K562 (cell line): ENCODE measurements around the gene CDH16. TPM values are rescaled to one million over a fixed set of nuclear protein-coding genes. Genes with fewer than 3 reads are reported as not detected.

Source experiments
- ATAC-seq: fragments of 200-7000 bp; cut with Tn5 transposase; 3 replicates; pipeline ENCODE4 v1.9.1; 2020; ENCODE audit warnings: moderate library complexity
- BruUV-seq: library from RNA; stranded (reverse); fragments of 400-500 nt; replicated peaks from 2 replicates; lab custom pipeline; 2021; lab: Mats Ljungman, UMichigan
- CTCF ChIA-PET: fragments of 300-600 bp; formaldehyde crosslinking; extraction: SDS; loops from one replicate; lab custom pipeline; 2021; ENCODE audit warnings: low intra/inter-chr PET ratio; lab: Yijun Ruan, JAX
- POLR2A ChIA-PET: fragments of 300-600, 350-650 bp; sonication (Branson Sonifier 250); formaldehyde crosslinking; extraction: SDS; loops from one replicate; lab custom pipeline; 2021; ENCODE audit warnings: antibody characterized with exemption, inconsistent platforms; lab: Yijun Ruan, JAX
- DNase-seq, 4 experiments: peaks; one replicate each; pipeline versions ENCODE4 v3.0.0 to v3.0.0-alpha.2; 2011 to 2018; ENCODE audit warnings: low spot score in 3 of 4, mixed read lengths in 3 of 4; ENCODE audit errors: extremely low read depth in 1 of 4
- FAIRE-seq: peaks from 2 replicates; lab custom pipeline; 2011; peaks lifted over from hg19 to GRCh38; lab: Jason Lieb, UNC
- H2AFZ ChIP-seq: 2 replicates; pipeline ENCODE4 v1.6.0; 2011; ENCODE audit warnings: low read depth, low read length, control low read depth, inconsistent platforms
- H3K27ac ChIP-seq: fragments of 200-600 bp; 3 replicates; pipeline ENCODE4 v1.8.0; 2011; ENCODE audit warnings: low read depth, mild to moderate bottlenecking, control low read depth, inconsistent platforms, low read length, moderate library complexity, mixed read lengths; ENCODE audit errors: extremely low read depth
- H3K27me3 ChIP-seq, 2 experiments: fragments of 300-600 bp in 1 of 2; 2 replicates in 1 of 2; 3 replicates in 1 of 2; pipeline versions ENCODE4 v1.6.0 to v1.8.0; 2011; ENCODE audit warnings: inconsistent platforms in 2 of 2, low read length in 2 of 2, mild to moderate bottlenecking in 1 of 2, mixed read lengths in 1 of 2, moderate library complexity in 1 of 2; ENCODE audit not compliant: control insufficient read depth in 2 of 2, insufficient read depth in 2 of 2
- H3K36me3 ChIP-seq: fragments of 300-600 bp; 3 replicates; pipeline ENCODE4 v1.8.0; 2011; ENCODE audit warnings: mild to moderate bottlenecking, low read length, inconsistent platforms; ENCODE audit not compliant: control insufficient read depth, insufficient read depth
- H3K4me1 ChIP-seq, 2 experiments: fragments of 200-600 bp in 1 of 2; replicated peaks in 1 of 2; 2 replicates in 1 of 2; 3 replicates in 1 of 2; pipeline versions ENCODE4 v1.5.1 to v1.8.0; 2011; ENCODE audit warnings: inconsistent platforms in 2 of 2, low read length in 2 of 2, mild to moderate bottlenecking in 1 of 2, mixed read lengths in 1 of 2, moderate library complexity in 1 of 2; ENCODE audit not compliant: control insufficient read depth in 2 of 2, insufficient read depth in 2 of 2
- H3K4me2 ChIP-seq: 2 replicates; pipeline ENCODE4 v1.6.1; 2011; ENCODE audit warnings: low read length, control low read depth, inconsistent platforms, mixed read lengths; ENCODE audit not compliant: insufficient read depth
- H3K4me3 ChIP-seq: fragments of 200-600 bp; sonication (generic), shearing (Covaris generic); 2 replicates; pipeline ENCODE4 v1.5.1; 2016; ENCODE audit warnings: control low read depth, inconsistent platforms
- H3K79me2 ChIP-seq: fragments of 200-600 bp; 3 replicates; pipeline ENCODE4 v1.8.0; 2011; ENCODE audit warnings: low read length, inconsistent platforms; ENCODE audit not compliant: control insufficient read depth, insufficient read depth
- H3K9ac ChIP-seq, 2 experiments: 2 replicates each; pipeline versions ENCODE4 v1.6.0 to v1.6.1; 2011; ENCODE audit warnings: low read depth in 2 of 2, low read length in 2 of 2, control low read depth in 1 of 2, inconsistent platforms in 1 of 2, mild to moderate bottlenecking in 1 of 2, mixed read lengths in 1 of 2; ENCODE audit not compliant: insufficient read depth in 1 of 2
- H3K9me1 ChIP-seq: one replicate; pipeline ENCODE4 v1.6.0; 2011; ENCODE audit warnings: inconsistent platforms, mild to moderate bottlenecking, low read length, moderate library complexity; ENCODE audit not compliant: control insufficient read depth, insufficient read depth
- H3K9me3 ChIP-seq: replicated peaks from 2 replicates; pipeline ENCODE4 v1.5.1; 2011; ENCODE audit warnings: low read depth, low read length, inconsistent platforms; ENCODE audit not compliant: control insufficient read depth, insufficient read depth
- H4K20me1 ChIP-seq: replicated peaks from 2 replicates; pipeline ENCODE4 v1.6.1; 2011; ENCODE audit warnings: low read length, inconsistent platforms, mixed read lengths; ENCODE audit not compliant: control insufficient read depth, insufficient read depth
- C11orf30 ChIP-seq: fragments of 450-650 bp; IDR thresholded peaks from 2 replicates; pipeline ENCODE4 v1.6.1; 2016; ENCODE audit warnings: low read depth, mild to moderate bottlenecking
- CBX8 ChIP-seq: fragments of 200-600 bp; sonication (generic); IDR thresholded peaks from 2 replicates; pipeline ENCODE4 v1.6.1; 2012; ENCODE audit warnings: borderline replicate concordance, mixed run types, low read depth, mild to moderate bottlenecking, moderate library complexity, mixed read lengths, low read length, control low read depth, inconsistent platforms; ENCODE audit not compliant: poor library complexity, severe bottlenecking; ENCODE audit errors: extremely low read depth
- GABPB2 ChIP-seq: fragments of 250-450 bp; sonication (Bioruptor Pico); conservative IDR thresholded peaks from 2 replicates; pipeline ENCODE4 v1.5.1; 2021; ENCODE audit warnings: mild to moderate bottlenecking
- KDM1A ChIP-seq, 2 experiments: fragments of 450-650 bp; IDR thresholded peaks; 2 replicates each; pipeline ENCODE4 v1.6.1; 2016; ENCODE audit warnings: mild to moderate bottlenecking in 2 of 2
- MAFF ChIP-seq: IDR thresholded peaks from 2 replicates; pipeline ENCODE4 v1.6.1; 2012; ENCODE audit warnings: low read length, improper control_type of control experiment
- MAFG ChIP-seq: fragments of 450-650 bp; conservative IDR thresholded peaks from 2 replicates; pipeline ENCODE4 v1.6.1; 2016; ENCODE audit warnings: missing genetic modification characterization, missing compliant biosample characterization
- MAFK ChIP-seq: IDR thresholded peaks from 2 replicates; pipeline ENCODE4 v1.6.1; 2011; ENCODE audit warnings: low read length, improper control_type of control experiment
- MBD2 ChIP-seq: sonication (generic); IDR thresholded peaks from 2 replicates; pipeline ENCODE4 v1.6.1; 2016; ENCODE audit warnings: low read depth, borderline replicate concordance
- MEF2D ChIP-seq: conservative IDR thresholded peaks from 2 replicates; pipeline ENCODE4 v1.6.1; 2016; ENCODE audit warnings: low read depth, missing genetic modification characterization, missing compliant biosample characterization
- RBM25 ChIP-seq: fragments of 200-400 bp; formaldehyde crosslinking; IDR thresholded peaks from 2 replicates; pipeline ENCODE4 v1.6.1; 2018; ENCODE audit warnings: low read length, low read depth, moderate library complexity; ENCODE audit not compliant: severe bottlenecking
- SLC30A9 ChIP-seq: fragments of 250-450 bp; sonication (Bioruptor Pico); IDR thresholded peaks from 2 replicates; pipeline ENCODE4 v1.8.0; 2022; ENCODE audit warnings: mild to moderate bottlenecking, moderate library complexity
- ZBTB11 ChIP-seq, 3 experiments: fragments of 200-800 bp in 1 of 3; fragments of 250-450 bp in 1 of 3; fragments of 450-650 bp in 1 of 3; sonication (Bioruptor Pico) in 1 of 3; sonication (Bioruptor generic) in 1 of 3; formaldehyde crosslinking in 1 of 3; IDR thresholded peaks; 2 replicates each; pipeline versions ENCODE4 v1.6.1 to v1.8.0; 2016 to 2022; ENCODE audit warnings: mild to moderate bottlenecking in 2 of 3, missing genetic modification characterization in 2 of 3, missing compliant biosample characterization in 1 of 3, moderate library complexity in 1 of 3
- ZNF316 ChIP-seq: fragments of 450-650 bp; IDR thresholded peaks from 2 replicates; pipeline ENCODE4 v1.6.1; 2016
- ZNF740 ChIP-seq, 3 experiments: fragments of 200-800 bp in 1 of 3; sonication (Bioruptor generic) in 1 of 3; sonication (generic) in 1 of 3; formaldehyde crosslinking in 1 of 3; IDR thresholded peaks; 2 replicates each; pipeline versions ENCODE4 v1.6.1 to v1.8.0; 2016 to 2022; ENCODE audit warnings: mild to moderate bottlenecking in 2 of 3, missing compliant biosample characterization in 2 of 3, missing genetic modification characterization in 2 of 3, missing genetic modification reagents in 1 of 3
- ZNF778 ChIP-seq: fragments of 450-650 bp; formaldehyde crosslinking; IDR thresholded peaks from 2 replicates; pipeline ENCODE4 v1.4.0; 2020; ENCODE audit warnings: mild to moderate bottlenecking, moderate library complexity
- WGBS: fragments of 100-300 bp; shearing (Covaris generic); methylation state at CpG from one replicate; pipeline ENCODE4 v1.1.6; 2016; ENCODE audit warnings: low coverage, mixed read lengths; ENCODE audit not compliant: insufficient coverage; ENCODE audit errors: missing lambda C conversion rate; 5-methylcytosine and 5-hydroxymethylcytosine counted together
- in situ Hi-C: fragments of 300-500 bp; cut with MboI; formaldehyde crosslinking; loops from 4 replicates; pipeline ENCODE4 v1.15.0; 2018; ENCODE audit warnings: inconsistent platforms, mixed read lengths
- intact Hi-C: fragments of 100-400 bp; cut with micrococcal nuclease; formaldehyde crosslinking; loops from 2 replicates; pipeline ENCODE4 v1.14.2; 2022
- polyA plus RNA-seq, 8 experiments: library from polyadenylated mRNA; depleted of rRNA in 4 of 8; stranded (reverse) in 5 of 8; unstranded in 3 of 8; fragments of >200 nt; fragmentation: Nextera tagmentation in 2 of 8; fragmentation: Illumina TruSeq in 1 of 8; extraction: Ambion mirVana in 2 of 8; extraction: Trizol in 1 of 8; gene quantifications; 2 replicates each; pipeline versions ENCODE4 v1.2.1 to v1.2.3, GENCODE V29; 2011 to 2014; ENCODE audit warnings: inconsistent platforms in 1 of 8, missing spikeins in 1 of 8
- total RNA-seq, 7 experiments: library from RNA; depleted of rRNA in 6 of 7; stranded (reverse); fragments of >200 nt in 6 of 7; fragmentation: Illumina TruSeq in 2 of 7; extraction: Trizol in 2 of 7; gene quantifications; 2 replicates each; pipeline versions ENCODE4 v1.2.1 to v1.2.3, GENCODE V29; 2011 to 2021; ENCODE audit warnings: low replicate concordance in 1 of 7

CDH16 gene
- total and polyA plus RNA-seq, 9 of the 15 experiments (the other 6 are each of a cell fraction or from before 2014, with no cell fraction given), result not detected

GRCh38 chr16:66890799-66891198, 27.9 kb downstream of the CDH16 start:
- TF ChIP-seq SLC30A9 (CRISPR knock-in tag), result no peak
- TF ChIP-seq ZNF316, result peak; percentile 92
- TF ChIP-seq MEF2D (tag), result no peak
- TF ChIP-seq CBX8, result no peak
- TF ChIP-seq MBD2, result no peak
- no peak for TF ChIP-seq ZNF778
- TF ChIP-seq ZBTB11 (CRISPR knock-in tag; IDR thresholded peaks at IDR 0.05), result no peak
- peak; percentile 46; the same call in 1 of the 2 replicates for TF ChIP-seq MAFF
- TF ChIP-seq MAFK, result peak; percentile 34; the same call in 1 of the 2 replicates
- no peak for TF ChIP-seq KDM1A (IDR thresholded peaks at IDR 0.05)
- no peak for TF ChIP-seq GABPB2 (CRISPR knock-in tag)
- peak; percentile 58 for TF ChIP-seq MAFG (tag)
- TF ChIP-seq ZNF740 (CRISPR knock-in tag; IDR thresholded peaks at IDR 0.05), result no peak
- no peak for TF ChIP-seq ZNF740 (tag; IDR thresholded peaks at IDR 0.05)
- no peak for TF ChIP-seq RBM25
- peak; percentile 81 for TF ChIP-seq C11orf30
- 72% methylated on average over 2 of the region's 2 CpGs for WGBS
- Histone ChIP-seq H4K20me1 (no peaks in the 10 kb centered on the region), H3K27me3 (no peaks in the 10 kb centered on the region), H3K27ac (no peak overlapping the region), H3K9me1 (no peaks in the 10 kb centered on the region), H3K9me3 (no peaks in the 10 kb centered on the region), H2AFZ (no peak overlapping the region), H3K79me2 (no peaks in the 10 kb centered on the region), H3K4me1 (peaks cover 11 to 13% of the 10 kb centered on the region in 2 experiments; a peak in 3 of 5 replicates), H3K4me2 (no peak overlapping the region), H3K9ac (no peak overlapping the region), H3K36me3 (peaks cover 39% of the 10 kb centered on the region; the same call in 2 of the 3 replicates), H3K4me3 (no peak overlapping the region)
- POLR2A ChIA-PET, result interaction anchor here (0.7 to 1.5 kb wide), 3 partner anchors 10 to 78 kb away, joined by 3 to 9 read pairs (median 3); partner anchors contain the start of gene PDP2
- no peak for ATAC-seq
- no TSS peak for BruUV-seq
- no peak for DNase-seq
- in situ Hi-C loops (no loop called here), intact Hi-C loops (no loop called here)
- FAIRE-seq, result no peak
- CTCF ChIA-PET, result no interaction called here
